Measurements from ENCODE around the gene CORIN. TPM values are rescaled to one million over a fixed set of nuclear protein-coding genes. Genes with fewer than 3 reads are reported as not detected.

CORIN gene
- total and polyA plus RNA-seq, 2 of the 13 experiments (the other 11 are each of a cell fraction or from before 2014, with no cell fraction given): 0.84 to 1.2 TPM

DNA sequence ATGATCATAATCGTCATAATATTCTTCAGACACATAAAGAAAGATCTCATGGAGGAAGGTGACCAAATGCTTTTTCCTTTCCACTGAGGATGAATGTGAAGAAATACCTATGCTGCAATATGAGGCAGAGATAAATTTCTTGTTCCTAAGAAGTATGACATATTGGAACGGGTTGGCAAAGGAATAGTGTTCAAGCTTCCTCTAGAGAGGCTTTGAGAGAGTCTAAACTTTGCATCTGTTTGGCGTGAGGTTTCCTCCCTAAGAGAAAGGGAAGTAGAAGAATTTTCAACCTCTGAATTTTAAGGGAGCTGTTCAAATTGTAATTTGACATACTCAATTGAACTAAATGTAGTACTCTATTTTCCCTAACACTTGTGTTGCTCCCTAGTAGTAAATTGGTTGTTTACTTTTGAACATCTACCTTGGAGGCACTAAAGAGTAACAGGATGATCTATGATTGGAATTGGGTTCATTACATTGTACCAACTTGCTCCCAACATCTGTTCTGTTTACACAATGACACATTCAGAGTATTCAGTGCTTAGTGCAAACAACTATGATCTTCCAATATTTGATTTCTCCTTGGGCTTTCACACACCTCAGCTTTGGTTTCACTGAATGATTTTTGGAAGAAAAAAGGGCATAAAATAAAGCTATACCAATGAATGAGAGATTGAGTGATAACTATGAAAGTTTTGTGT is 122.0 kb downstream of the CORIN start (continued):
- no peak for TF ChIP-seq GZF1 (CRISPR knock-in tag; IDR thresholded peaks at IDR 0.05)
- no peak for TF ChIP-seq MED1 (CRISPR knock-in tag; IDR thresholded peaks at IDR 0.05)
- no peak for TF ChIP-seq SYNCRIP (IDR thresholded peaks at IDR 0.05; ENCODE audit: insufficient read depth, low read depth, low read length)
- no peak for TF ChIP-seq ZBTB1 (CRISPR knock-in tag; IDR thresholded peaks at IDR 0.05; ENCODE audit: borderline replicate concordance)
- no peak for TF ChIP-seq RAD51 (IDR thresholded peaks at IDR 0.05; ENCODE audit: borderline replicate concordance)
- TF ChIP-seq FOXA1 (IDR thresholded peaks at IDR 0.05): peak; percentile 85
- peak; percentile 76 for TF ChIP-seq FOXA1 (CRISPR knock-in tag; IDR thresholded peaks at IDR 0.05)
- peak; percentile 90; the same call in 1 of the 2 replicates for TF ChIP-seq RERE (CRISPR knock-in tag; IDR thresholded peaks at IDR 0.05; ENCODE audit: low read depth)
- no peak for TF ChIP-seq ZNF350 (CRISPR knock-in tag; IDR thresholded peaks at IDR 0.05; ENCODE audit: borderline replicate concordance, low read depth)
- TF ChIP-seq TBX3 (IDR thresholded peaks at IDR 0.05; ENCODE audit: borderline replicate concordance): peak; percentile 92; the same call in 1 of the 2 replicates
- TF ChIP-seq CREM (IDR thresholded peaks at IDR 0.05): 0 out of 2 replicates have a peak, but pooled peaks have one; percentile 28
- TF ChIP-seq CREM (CRISPR knock-in tag; IDR thresholded peaks at IDR 0.05): no peak
- no peak for TF ChIP-seq ERF (CRISPR knock-in tag; IDR thresholded peaks at IDR 0.05)
- no peak for TF ChIP-seq ISX (CRISPR knock-in tag; conservative IDR thresholded peaks at IDR 0.05)
- no peak for TF ChIP-seq STAG1 (CRISPR knock-in tag; IDR thresholded peaks at IDR 0.05)
- TF ChIP-seq SOX13 (IDR thresholded peaks at IDR 0.05): no peak; the same call in 1 of the 2 replicates
- peak in 1 of 2 experiments; percentile 41; a peak in 1 of 4 replicates for TF ChIP-seq SOX13 (CRISPR knock-in tag; conservative IDR thresholded peaks at IDR 0.05 in 1 of 2, IDR thresholded peaks at IDR 0.05 in 1 of 2)
- TF ChIP-seq NFE2L2 (IDR thresholded peaks at IDR 0.05; ENCODE audit: low read length): no peak
- peak; percentile 79 for TF ChIP-seq ARID5B (CRISPR knock-in tag; IDR thresholded peaks at IDR 0.05)
- TF ChIP-seq ZNF18 (CRISPR knock-in tag; IDR thresholded peaks at IDR 0.05; ENCODE audit: insufficient replicate concordance): no peak
- no peak for TF ChIP-seq ZNF317 (CRISPR knock-in tag; IDR thresholded peaks at IDR 0.05)

Measured in HepG2 (cell line).